ENCODE results near the gene COA4. TPM values are rescaled to one million over a fixed set of nuclear protein-coding genes. Genes with fewer than 3 reads are reported as not detected.

COA4 gene
- total and polyA plus RNA-seq, 4 donors: 37.6 to 94.2 (median 76.2) TPM

DNA sequence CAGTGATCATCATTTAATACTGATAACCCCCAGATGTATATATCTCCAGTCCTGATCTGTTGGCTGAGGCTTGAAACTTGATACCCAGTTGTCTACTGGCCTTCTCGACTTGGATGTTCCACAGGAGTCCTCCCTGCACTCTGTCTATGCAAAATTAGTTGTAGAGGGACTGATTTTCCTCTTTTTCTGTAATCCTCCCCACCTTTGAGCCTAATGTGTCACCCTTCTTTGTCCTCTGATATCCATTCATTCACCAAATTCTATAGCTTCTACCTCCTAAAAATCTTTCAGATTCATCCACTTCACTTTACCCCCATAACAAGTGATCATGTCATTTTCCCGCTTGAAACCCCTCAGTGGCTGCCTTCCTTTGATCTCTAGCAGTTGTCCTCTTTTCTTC is 16.4 kb downstream of the COA4 start:
- no peaks in the 10 kb centered on the region for H3K27me3 ChIP-seq (ENCODE audit: control insufficient read depth in 4 of 4, insufficient read depth in 4 of 4, low read length in 3 of 4)
- H3K27ac ChIP-seq (ENCODE audit: low read depth in 1 of 2, low read length in 2 of 2): no peak overlapping the region
- no peaks in the 10 kb centered on the region for H3K4me1 ChIP-seq (ENCODE audit: control insufficient read depth in 4 of 4, insufficient read depth in 4 of 4, low read length in 3 of 4)
- no peak overlapping the region for H3K9ac ChIP-seq (ENCODE audit: low read depth in 1 of 2, low read length in 2 of 2)
- TF ChIP-seq JUND (IDR thresholded peaks at IDR 0.05) (no peak), RXRA (IDR thresholded peaks at IDR 0.05) (no peak), RAD21 (IDR thresholded peaks at IDR 0.05) (no peak), HNF4A (conservative IDR thresholded peaks at IDR 0.05) (no peak), SP1 (IDR thresholded peaks at IDR 0.05) (no peak), TAF1 (conservative IDR thresholded peaks at IDR 0.05) (no peak), FOXA2 (IDR thresholded peaks at IDR 0.05) (no peak)
- H3K4me3 ChIP-seq (ENCODE audit: low read depth in 1 of 3, low read length in 3 of 3): no peak overlapping the region
- peaks cover 2 to 15% (median 9%) of the 10 kb centered on the region in 4 donors for H3K36me3 ChIP-seq (ENCODE audit: control insufficient read depth in 4 of 4, insufficient read depth in 3 of 4, low read depth in 1 of 4, low read length in 3 of 4)
- no peaks in the 10 kb centered on the region for H3K9me3 ChIP-seq (ENCODE audit: control insufficient read depth in 4 of 4, low read length in 3 of 4)
- 77% methylated on average over 2 of the region's 2 CpGs for WGBS
- no peak for DNase-seq (ENCODE audit: low spot score)

DNA sequence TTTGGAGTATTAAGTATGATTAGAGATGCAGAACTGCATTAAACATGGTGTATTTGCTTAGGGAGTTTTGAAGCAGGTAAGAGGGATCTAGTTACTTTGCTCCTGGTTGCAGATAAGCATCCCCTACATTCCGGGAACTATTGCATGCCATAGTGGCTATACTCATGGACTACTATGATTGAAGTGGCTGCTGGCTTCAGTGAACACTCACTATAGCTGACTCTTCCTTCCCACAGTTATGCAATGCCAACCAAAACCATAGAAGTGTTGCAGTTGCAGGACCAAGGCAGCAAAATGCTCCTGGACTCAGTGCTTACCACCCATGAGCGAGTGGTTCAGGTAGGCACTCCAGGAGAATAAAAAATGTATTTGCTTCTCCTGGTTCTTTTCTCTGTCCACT is 17.0 kb downstream of the COA4 start:
- Histone ChIP-seq H3K27ac (ENCODE audit: low read depth in 1 of 2, low read length in 2 of 2) (no peak overlapping the region), H3K4me3 (ENCODE audit: low read depth in 1 of 3, low read length in 3 of 3) (no peak overlapping the region), H3K27me3 (ENCODE audit: control insufficient read depth in 4 of 4, insufficient read depth in 4 of 4, low read length in 3 of 4) (no peaks in the 10 kb centered on the region), H3K9ac (ENCODE audit: low read depth in 1 of 2, low read length in 2 of 2) (no peak overlapping the region), H3K9me3 (ENCODE audit: control insufficient read depth in 4 of 4, low read length in 3 of 4) (no peaks in the 10 kb centered on the region), H3K4me1 (ENCODE audit: control insufficient read depth in 4 of 4, insufficient read depth in 4 of 4, low read length in 3 of 4) (no peaks in the 10 kb centered on the region), H3K36me3 (ENCODE audit: control insufficient read depth in 4 of 4, insufficient read depth in 3 of 4, low read depth in 1 of 4, low read length in 3 of 4) (peaks cover 2 to 15% (median 11%) of the 10 kb centered on the region in 4 donors)
- TF ChIP-seq TAF1 (conservative IDR thresholded peaks at IDR 0.05): no peak
- TF ChIP-seq, protein P1, sequence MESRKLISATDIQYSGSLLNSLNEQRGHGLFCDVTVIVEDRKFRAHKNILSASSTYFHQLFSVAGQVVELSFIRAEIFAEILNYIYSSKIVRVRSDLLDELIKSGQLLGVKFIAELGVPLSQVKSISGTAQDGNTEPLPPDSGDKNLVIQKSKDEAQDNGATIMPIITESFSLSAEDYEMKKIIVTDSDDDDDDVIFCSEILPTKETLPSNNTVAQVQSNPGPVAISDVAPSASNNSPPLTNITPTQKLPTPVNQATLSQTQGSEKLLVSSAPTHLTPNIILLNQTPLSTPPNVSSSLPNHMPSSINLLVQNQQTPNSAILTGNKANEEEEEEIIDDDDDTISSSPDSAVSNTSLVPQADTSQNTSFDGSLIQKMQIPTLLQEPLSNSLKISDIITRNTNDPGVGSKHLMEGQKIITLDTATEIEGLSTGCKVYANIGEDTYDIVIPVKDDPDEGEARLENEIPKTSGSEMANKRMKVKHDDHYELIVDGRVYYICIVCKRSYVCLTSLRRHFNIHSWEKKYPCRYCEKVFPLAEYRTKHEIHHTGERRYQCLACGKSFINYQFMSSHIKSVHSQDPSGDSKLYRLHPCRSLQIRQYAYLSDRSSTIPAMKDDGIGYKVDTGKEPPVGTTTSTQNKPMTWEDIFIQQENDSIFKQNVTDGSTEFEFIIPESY (IDR thresholded peaks at IDR 0.05): no peak
- TF ChIP-seq, protein P2, sequence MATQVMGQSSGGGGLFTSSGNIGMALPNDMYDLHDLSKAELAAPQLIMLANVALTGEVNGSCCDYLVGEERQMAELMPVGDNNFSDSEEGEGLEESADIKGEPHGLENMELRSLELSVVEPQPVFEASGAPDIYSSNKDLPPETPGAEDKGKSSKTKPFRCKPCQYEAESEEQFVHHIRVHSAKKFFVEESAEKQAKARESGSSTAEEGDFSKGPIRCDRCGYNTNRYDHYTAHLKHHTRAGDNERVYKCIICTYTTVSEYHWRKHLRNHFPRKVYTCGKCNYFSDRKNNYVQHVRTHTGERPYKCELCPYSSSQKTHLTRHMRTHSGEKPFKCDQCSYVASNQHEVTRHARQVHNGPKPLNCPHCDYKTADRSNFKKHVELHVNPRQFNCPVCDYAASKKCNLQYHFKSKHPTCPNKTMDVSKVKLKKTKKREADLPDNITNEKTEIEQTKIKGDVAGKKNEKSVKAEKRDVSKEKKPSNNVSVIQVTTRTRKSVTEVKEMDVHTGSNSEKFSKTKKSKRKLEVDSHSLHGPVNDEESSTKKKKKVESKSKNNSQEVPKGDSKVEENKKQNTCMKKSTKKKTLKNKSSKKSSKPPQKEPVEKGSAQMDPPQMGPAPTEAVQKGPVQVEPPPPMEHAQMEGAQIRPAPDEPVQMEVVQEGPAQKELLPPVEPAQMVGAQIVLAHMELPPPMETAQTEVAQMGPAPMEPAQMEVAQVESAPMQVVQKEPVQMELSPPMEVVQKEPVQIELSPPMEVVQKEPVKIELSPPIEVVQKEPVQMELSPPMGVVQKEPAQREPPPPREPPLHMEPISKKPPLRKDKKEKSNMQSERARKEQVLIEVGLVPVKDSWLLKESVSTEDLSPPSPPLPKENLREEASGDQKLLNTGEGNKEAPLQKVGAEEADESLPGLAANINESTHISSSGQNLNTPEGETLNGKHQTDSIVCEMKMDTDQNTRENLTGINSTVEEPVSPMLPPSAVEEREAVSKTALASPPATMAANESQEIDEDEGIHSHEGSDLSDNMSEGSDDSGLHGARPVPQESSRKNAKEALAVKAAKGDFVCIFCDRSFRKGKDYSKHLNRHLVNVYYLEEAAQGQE (IDR thresholded peaks at IDR 0.05): no peak
- TF ChIP-seq YY1 (IDR thresholded peaks at IDR 0.05): no peak
- TF ChIP-seq EGR1 (IDR thresholded peaks at IDR 0.05; ENCODE audit: low read depth in 2 of 2): no peak
- no peak for TF ChIP-seq NR2F2 (IDR thresholded peaks at IDR 0.05)
- TF ChIP-seq RXRA (IDR thresholded peaks at IDR 0.05): no peak
- no peak for TF ChIP-seq FOXA1 (IDR thresholded peaks at IDR 0.05)
- TF ChIP-seq RAD21 (IDR thresholded peaks at IDR 0.05): no peak
- TF ChIP-seq HNF4G (IDR thresholded peaks at IDR 0.05): no peak
- TF ChIP-seq, protein P3, sequence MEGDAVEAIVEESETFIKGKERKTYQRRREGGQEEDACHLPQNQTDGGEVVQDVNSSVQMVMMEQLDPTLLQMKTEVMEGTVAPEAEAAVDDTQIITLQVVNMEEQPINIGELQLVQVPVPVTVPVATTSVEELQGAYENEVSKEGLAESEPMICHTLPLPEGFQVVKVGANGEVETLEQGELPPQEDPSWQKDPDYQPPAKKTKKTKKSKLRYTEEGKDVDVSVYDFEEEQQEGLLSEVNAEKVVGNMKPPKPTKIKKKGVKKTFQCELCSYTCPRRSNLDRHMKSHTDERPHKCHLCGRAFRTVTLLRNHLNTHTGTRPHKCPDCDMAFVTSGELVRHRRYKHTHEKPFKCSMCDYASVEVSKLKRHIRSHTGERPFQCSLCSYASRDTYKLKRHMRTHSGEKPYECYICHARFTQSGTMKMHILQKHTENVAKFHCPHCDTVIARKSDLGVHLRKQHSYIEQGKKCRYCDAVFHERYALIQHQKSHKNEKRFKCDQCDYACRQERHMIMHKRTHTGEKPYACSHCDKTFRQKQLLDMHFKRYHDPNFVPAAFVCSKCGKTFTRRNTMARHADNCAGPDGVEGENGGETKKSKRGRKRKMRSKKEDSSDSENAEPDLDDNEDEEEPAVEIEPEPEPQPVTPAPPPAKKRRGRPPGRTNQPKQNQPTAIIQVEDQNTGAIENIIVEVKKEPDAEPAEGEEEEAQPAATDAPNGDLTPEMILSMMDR (IDR thresholded peaks at IDR 0.05; ENCODE audit: low read depth, low read length, missing input control): no peak
- TF ChIP-seq JUND (IDR thresholded peaks at IDR 0.05): no peak
- no peak for TF ChIP-seq HNF4A (conservative IDR thresholded peaks at IDR 0.05)
- TF ChIP-seq GABPA (IDR thresholded peaks at IDR 0.05 in 1 of 2, conservative IDR thresholded peaks at IDR 0.05 in 1 of 2): no peak
- TF ChIP-seq, protein P4, sequence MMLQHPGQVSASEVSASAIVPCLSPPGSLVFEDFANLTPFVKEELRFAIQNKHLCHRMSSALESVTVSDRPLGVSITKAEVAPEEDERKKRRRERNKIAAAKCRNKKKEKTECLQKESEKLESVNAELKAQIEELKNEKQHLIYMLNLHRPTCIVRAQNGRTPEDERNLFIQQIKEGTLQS (IDR thresholded peaks at IDR 0.05): no peak
- TF ChIP-seq, protein P5, sequence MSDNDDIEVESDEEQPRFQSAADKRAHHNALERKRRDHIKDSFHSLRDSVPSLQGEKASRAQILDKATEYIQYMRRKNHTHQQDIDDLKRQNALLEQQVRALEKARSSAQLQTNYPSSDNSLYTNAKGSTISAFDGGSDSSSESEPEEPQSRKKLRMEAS (IDR thresholded peaks at IDR 0.05): no peak
- DNase-seq (ENCODE audit: low spot score): no peak
- 94% methylated on average over 2 of the region's 2 CpGs for WGBS
